Umbilical cord (tissue), 2 donors: ENCODE results near the gene OXT. TPM values are rescaled to one million over a fixed set of nuclear protein-coding genes. Genes with fewer than 3 reads are reported as not detected.

ENCODE experiments used
- DNase-seq: peaks from one replicate; pipeline ENCODE4 v3.0.0-alpha.2; 2015; ENCODE audit warnings: low spot score
- total RNA-seq: library from RNA; depleted of rRNA; stranded (reverse); fragments of >200 nt; gene quantifications from one replicate; pipeline ENCODE4 v1.2.3, GENCODE V29; 2014; ENCODE audit warnings: low replicate concordance; ENCODE audit not compliant: insufficient read depth

OXT gene
- total RNA-seq, 1 donor from 2014 or later = not detected

DNA sequence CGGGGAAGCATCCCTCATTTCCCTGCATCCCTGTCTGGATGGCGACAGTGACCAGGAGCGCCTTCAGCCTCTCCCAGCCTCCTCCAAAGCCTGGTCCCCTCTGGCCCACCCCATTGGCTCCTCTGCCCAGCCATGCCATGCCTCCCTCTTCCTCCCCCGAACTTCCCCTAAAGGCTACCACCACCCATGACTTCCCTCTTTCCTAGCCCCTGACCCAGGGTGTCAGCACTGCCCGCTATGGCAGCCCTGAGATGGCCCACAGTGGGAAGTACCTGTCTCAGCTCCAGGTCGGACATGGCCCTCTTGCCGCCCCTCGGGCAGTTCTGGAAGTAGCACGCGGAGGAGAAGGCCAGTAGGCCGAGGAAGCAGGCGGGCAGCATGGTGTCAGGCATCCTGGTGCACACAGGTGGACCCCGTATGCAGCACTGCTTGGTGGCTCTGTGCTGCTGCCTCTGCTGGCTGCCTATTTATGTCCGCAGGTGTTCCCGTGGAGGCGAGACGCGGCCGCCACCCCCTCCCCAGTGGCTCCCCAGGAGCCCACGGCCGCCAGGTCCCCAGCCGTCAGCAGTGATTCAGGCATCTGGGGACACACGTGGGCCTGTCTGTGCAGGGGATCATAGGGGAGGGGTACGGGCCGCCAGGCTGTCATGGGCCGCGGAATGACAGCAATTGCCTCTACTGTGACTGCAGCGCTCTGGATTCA is 13.0 kb downstream of the OXT start, which contains the start of gene AVP:
Gene AVP, minus strand, starts transcription at position 442 of the 703 bp plus-strand sequence. Its CDS starts 50 bp downstream, at position 392.
- no peak for DNase-seq

DNA sequence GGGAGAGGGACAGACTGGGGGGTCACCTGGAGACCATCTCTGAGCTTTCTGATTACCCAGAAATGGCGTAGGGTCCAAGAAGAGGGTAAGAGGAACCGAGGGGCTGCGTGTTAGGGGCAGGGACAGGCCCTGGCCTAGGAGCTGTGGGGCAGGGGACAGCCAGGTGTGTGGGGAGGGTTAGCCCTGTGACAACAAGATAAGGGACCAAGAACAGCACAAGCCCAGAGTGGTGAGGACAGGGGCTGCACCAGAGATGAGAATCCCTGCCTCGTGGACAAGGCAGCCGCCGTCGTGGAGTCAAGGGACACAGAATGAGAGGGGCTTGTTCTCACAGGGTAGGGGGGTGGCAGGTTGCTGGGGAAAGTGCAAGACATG is 13.6 kb downstream of the OXT start:
- no peak for DNase-seq

DNA sequence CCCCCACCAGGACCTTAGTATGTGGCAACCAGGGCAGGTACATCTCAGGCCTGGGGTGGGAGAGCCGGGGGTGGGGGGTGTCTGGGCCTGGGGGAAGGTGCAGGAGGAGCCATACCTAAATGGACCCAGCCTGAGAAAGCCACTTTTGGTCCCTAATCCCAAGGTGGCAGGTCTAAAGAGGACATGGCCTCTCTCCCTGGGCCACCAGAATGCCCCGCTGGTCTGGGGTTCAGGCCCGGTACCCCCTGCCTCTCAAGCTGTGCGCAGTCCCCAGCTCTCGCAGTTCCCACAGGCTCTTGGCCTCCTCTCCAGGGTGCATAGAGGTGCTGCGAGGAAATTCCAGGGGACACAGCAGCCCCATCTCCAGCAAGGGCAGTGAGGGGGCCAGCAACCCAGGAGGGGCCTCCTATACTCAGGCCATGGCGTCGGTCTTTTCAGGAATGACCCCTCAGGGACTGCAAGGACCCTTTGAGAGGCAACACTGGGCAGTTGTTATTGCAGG is 14.2 kb downstream of the OXT start:
- DNase-seq = no peak

GRCh38 chr20:3088031-3088430 is 16.6 kb downstream of the OXT start:
- DNase-seq = no peak

- DNase-seq = no peak
Measured at GRCh38 chr20:3090565-3090964, 19.1 kb downstream of the OXT start.

- peak; percentile 30 for DNase-seq
Measured at GRCh38 chr20:3092611-3093379, 21.4 kb downstream of the OXT start.

GRCh38 chr20:3093861-3094361 is 22.5 kb downstream of the OXT start:
- DNase-seq = no peak

DNA sequence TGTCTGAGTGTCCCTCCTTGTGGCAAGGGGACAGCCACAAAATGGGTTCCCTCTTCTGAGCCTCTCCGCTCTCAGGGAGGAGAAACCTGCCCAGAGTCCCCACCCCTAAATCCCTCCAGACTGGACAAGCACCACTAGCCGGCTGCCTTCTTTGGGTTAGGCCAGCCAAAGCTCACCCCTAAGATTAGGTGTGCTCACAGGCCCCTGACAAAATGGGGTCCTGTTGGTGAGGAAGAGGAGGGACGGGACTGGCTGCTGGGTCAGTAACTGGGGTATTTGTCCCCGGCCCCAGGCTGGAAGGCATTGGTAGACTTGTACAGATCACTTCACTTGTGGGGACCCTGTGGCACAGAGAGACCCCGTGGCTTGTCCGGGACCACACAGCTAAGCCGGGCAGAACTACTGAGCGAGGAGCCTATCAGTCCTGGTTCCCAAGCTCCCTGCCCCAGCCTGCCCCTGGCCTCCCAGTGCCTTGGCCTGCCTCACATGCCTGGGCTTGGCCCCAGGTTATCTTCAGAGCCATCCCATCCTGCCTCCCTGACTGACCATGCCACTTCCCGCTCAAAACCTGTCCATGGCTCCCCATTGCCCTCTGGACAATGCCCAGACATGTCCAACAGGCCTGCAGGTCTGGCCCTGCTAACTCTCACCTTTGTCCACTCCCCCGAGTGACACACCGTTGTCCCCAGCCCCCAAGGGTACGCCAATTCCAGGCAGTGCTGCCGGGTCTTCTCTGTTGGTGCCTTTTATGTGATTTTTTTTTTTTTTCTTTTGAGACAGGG is 23.6 kb downstream of the OXT start:
- no peak for DNase-seq

GRCh38 chr20:3100480-3100879 is 29.1 kb downstream of the OXT start:
- no peak for DNase-seq

DNA sequence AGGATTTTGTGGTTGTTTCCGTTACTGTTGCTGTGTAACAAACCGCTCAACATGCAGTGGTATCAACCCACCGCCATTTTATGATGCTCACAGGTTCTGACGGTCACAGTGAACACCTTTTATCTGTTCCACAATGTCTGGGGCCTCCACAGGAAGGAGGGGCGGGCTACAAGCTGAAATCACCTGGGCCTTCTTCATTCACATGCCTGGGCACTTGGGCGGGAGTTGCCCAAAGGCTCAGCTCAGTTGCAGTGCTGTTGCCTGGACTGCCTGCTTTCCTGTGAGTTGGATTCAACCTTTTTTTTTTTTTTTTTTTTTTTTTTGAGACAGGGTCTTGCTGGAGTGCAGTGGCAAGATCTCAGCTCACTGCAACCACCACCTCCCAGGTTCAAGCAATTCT is 29.8 kb downstream of the OXT start:
- no peak for DNase-seq

- DNase-seq = no peak
Measured at GRCh38 chr20:3101737-3102574, 30.5 kb downstream of the OXT start.

DNA sequence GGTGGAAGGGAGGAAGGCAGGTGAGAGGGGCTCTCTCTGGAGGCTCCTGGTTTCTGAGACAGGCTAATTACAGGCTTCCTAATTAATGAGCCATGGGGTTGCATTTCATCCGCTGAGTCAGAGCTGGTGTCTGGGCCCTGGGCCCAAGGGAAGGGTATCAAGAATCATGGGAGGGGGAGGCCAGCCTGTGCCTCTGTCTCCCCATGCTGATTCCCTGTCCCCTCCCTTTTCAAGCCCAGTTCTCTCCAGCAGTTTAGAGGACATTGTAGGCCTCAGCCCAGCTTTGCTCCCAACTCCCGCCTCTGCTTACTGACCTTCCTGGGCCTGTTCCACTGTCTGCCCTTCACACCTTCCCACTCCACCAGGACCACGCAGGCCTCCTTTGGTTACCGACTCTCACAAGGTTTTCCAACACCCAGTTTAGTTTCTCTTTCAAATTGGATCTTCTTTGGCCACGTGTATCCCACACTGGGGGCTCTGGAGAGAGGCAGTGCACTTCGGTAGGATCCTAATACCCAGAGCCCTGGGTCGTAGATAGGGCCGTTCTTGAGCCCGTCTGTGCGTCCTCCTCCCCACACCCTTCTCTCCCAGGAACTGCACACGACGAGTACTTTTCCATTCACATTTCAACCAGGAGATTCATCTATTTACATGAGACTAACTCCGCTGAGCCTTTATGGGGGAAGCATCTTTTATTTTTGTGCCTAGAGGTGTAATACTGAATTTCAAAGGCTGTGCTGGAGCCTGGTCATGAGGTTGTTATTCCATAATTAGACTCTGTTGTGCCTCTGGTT is 31.4 kb downstream of the OXT start:
- no peak for DNase-seq

GRCh38 chr20:3103369-3104032 is 32.1 kb downstream of the OXT start:
- no peak for DNase-seq

DNA sequence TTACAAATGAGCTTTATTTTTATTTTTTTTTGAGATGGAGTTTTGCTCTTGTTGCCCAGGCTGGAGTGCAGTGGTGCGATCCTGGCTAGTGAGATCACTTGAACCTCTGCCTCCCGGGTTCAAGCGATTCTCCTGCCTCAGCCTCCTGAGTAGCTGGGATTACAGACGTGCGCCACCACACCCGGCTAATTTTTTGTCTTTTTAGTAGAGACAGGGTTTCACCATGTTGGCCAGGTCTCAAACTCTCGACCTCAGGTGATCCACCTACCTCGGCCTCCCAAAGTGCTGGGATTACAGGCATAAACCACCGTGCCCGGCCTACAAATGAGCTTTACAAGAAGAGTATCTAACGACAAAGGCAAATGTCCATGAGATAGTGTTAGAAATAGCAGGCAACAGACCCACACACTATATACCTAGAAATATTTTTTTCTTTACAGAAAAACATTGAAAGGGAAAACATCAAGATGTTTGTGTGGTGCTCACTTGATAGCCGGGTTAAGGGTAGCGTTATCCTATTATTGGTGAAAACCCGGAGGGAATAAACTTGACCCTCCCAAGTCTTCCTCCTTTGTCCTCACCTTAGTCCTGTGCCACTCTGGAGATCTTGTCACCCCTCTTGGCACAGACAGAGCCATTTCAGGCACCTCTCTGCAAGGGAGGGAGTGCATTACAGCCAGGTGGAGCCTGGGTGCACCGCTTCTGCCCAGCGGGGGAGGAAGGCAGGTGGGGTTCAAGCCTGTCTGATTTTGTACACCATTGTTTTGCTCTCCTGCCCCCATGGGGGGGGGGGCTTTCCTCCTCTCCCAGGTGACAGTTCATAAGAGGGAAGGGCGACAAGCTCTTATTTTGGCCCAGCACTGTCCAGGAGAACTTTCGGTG is 34.1 kb downstream of the OXT start:
- no peak for DNase-seq

DNA sequence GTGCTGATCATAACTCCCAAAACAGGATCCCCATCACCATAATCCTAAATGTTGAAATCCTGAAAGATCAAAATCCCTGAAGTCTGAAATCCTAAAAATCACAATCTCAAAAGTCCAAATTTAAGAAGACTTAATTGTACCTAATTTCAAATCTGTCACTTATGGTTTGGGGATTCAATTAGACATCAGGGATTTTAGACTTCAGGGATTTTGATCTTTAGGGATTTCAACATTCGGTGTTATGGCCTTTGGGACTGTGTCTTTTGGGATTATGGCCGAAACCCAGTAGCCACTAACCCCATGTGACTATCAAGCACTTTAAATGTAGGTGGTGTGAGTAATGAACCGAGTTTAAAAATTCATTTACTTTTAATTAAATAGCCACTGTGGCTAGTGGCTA is 34.8 kb downstream of the OXT start:
- DNase-seq = no peak

DNA sequence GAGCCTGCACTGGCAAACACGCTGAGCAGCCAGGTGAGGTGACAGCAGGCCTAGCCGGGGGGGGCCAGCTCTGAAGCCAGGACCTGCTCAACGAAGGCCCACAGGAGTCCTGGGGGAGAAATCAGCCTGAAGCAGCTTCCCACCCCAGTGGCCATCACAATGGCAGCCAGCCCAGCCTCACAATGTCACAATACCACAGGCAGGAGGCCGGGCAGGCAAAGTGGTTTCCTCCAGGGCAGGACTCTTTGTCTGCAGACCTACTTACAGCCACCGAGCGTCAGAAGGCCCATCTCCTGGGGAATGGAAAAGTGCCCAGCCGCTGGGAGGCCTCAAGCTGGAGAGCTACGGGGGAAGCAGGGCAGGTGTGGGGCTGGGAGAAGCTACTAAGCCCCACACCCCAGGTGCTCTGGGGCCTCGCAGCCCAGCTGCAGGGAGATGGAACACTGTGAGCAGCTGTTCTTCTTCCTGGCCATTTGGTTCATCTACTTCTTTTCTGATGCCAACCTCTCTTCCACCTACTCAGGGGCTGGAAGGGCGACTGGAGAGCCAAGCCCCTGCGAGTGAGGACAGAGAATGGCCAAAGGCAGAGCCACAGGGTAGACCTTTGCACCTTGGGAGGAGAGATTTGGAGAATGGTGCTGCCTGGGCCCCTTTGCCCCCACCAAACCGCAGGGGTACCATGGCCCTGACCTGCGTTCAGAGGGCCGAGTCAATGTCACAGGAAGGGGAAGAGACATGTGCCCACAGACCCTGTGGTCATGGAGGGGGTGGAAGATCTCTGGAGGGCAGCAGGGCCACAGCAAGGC is 35.4 kb downstream of the OXT start:
- DNase-seq = no peak

- no peak for DNase-seq
Measured at GRCh38 chr20:3107464-3108025, 36.1 kb downstream of the OXT start.
